HG02678 (cell line): Measurements from ENCODE around the gene USP24.

Experiments
- ATAC-seq: cut with Tn5 transposase; IDR thresholded peaks from one replicate; pipeline ENCODE4 v1.9.1; 2021; ENCODE audit warnings: mild to moderate bottlenecking, moderate library complexity; ENCODE audit not compliant: unreplicated experiment

The USP24 gene

DNA sequence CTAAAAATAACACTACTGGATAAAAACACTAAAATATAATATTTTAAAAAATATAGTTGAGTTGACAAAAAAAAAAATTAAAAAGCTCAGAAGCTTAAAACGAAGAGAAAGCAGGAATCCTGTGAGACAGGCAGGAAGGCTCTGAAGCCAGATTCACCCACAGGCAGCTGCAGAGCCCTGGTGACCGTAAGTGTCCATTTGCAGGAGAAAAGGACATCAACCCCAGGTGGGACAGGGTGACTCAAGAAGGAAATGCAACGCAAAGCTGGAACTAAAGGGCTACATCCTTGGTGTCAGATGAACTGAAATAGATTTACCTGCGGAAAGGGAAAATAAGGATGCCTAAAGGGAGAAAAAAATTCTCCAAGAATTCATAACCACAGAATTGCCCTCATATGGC lies 46.8 kb downstream of the USP24 start:
- ATAC-seq: no peak

DNA sequence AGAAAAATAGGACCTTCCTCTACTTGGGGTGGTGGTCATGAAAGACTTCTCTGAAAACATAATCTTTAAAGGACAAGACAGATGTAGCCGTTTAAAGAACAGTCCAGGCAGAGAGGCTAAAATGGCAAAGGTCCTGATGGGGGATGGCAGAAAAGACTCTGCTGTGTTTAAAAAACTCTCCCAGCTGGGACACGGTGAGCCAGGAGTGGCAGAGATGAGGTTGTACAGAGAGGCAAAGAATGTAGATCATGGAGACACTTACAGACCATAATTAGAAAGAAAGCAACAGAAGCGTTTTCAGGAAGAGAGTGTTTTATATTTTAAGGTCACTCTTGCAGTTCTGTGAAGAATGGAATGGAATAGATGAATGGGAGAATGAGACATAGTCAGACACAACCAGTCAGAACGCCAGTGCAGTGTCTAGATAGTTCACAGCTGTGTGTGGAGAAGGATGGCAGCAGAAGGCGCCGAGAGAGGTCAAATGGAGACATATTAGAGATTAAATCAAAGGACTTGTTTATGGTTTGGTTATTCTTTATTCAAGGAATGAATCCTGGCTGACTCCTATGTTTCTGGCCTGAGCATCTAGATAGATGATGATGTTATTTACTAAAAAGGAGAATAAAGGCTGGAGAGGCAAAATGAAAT lies 47.8 kb downstream of the USP24 start:
- ATAC-seq: no peak

DNA sequence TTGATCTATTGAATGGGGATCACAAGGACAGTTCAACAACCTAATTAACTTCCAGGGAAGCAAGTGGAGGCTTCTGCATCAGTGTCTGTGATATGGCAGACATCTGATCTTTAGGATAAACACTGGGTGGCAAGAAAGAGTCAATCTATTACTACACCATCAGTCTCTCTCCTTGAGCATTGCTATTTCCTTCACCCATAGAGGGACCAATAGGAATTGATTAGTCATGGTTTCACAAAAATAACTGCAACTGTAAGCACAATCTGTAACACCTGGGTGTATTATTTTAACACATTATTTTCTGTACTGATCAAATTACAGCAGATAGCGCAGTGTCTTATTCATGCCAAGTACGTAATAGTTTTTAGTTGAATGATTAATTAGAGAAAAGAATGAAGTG lies 50.3 kb downstream of the USP24 start:
- ATAC-seq: no peak

DNA sequence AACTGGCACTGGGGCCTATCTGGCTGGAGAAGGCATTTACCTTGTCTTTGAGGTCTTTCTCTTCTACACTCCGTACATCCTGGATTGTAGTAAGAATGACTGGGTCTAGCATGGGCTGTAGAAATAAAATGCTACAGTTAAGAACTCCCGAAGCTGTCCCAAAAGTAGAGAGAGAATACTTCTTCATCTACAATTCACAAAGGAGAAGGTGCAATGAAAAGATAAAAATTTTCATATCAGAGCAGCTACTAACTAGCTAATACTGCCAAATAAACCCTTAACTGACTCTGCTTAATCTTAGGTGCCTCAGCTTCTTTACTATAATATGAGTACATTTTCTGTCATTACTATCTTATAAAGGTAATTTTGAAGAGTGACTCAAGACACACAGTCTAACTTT lies 55.6 kb downstream of the USP24 start:
- no peak for ATAC-seq

DNA sequence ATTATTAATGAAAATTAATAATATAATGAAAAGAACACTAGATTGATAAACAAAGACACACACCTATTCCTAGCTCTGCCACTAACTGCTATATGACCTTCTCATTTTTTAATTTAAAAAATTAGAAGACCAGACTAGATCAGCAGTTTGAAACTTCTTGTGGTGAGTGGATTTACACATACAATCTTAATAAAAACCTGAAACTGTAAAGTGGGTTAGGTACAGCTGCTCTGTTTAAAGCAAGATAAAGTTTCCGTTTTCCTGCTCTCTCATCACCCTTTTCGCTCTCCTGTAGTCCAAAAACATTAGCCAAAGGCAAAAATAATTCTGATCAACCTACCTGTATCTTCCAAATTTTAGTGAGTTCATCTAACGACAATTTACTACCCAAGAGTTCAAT lies 58.6 kb downstream of the USP24 start:
- no peak for ATAC-seq

DNA sequence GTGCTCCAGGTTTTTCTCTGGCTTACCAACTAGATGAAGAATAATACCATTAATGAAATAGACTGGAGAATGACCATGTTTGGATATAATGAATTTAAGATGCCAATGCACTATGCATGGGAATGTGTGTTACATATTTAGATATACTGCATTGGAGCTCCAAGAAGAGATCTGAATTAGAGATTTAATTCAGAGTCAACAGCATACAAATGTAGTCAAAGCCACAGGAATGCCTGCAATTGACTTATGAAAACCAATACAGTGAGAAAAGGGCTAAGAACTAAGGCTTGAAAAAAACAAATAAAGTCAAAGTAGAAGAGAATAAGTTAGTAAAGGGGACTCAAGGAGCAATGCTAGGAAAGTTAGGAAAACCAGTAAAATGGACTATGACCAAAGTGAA lies 59.1 kb downstream of the USP24 start:
- ATAC-seq: no peak

DNA sequence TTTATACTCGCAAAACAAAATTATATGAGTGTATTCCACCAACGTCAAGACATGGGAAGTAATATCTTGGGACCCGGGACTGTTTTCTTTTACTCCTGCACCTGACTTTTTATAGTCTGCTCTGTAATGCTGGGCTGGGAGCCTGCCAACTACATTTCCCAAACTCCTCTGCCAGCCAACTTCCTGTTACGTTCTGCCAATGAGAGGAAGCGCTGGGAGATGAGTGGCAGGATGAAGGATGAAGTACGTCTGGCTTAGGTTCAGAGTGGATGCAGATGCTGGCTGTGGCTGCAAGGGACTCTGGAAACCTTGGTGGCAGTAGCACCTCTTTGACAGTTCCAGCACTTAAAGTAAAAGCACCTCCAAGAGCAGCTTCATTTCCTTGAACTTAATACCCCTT lies 59.6 kb downstream of the USP24 start:
- no peak for ATAC-seq

DNA sequence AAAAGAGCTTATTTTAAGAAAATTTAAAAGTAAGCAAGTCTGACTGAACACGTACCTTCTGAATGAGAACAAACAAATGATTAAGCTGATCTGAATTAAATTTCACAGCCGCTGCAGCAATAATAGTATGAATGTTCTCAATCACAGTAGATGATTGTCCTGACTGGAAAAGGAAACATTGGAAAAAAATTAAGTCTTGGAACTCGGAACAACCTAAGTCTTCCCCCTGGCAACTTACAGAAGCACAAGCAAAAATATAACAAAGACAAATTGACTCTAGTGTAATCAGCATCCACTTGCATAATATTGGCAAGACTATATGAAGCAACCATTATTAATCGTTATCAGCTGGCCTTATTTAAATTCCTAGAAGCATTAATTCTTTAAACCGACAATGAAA lies 60.5 kb downstream of the USP24 start:
- no peak for ATAC-seq

DNA sequence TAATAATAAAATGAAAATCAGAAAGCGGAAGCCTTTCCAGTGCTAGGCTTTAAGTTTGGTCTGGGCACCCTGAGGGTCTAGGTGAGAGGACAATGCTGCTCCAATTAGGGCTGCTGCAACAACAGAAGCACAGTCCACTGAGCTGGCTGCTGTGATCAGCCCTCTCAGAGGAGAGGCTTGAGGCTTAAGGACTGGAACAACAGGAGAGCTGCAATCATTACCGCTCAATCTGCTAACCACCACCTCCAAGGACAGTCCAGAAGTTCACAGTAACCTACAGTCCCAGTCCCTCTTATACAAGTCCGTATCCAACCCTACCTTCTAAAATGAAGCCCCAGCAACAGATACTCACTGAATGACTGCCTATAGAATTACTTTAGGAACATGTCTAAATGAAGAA lies 62.1 kb downstream of the USP24 start:
- no peak for ATAC-seq

DNA sequence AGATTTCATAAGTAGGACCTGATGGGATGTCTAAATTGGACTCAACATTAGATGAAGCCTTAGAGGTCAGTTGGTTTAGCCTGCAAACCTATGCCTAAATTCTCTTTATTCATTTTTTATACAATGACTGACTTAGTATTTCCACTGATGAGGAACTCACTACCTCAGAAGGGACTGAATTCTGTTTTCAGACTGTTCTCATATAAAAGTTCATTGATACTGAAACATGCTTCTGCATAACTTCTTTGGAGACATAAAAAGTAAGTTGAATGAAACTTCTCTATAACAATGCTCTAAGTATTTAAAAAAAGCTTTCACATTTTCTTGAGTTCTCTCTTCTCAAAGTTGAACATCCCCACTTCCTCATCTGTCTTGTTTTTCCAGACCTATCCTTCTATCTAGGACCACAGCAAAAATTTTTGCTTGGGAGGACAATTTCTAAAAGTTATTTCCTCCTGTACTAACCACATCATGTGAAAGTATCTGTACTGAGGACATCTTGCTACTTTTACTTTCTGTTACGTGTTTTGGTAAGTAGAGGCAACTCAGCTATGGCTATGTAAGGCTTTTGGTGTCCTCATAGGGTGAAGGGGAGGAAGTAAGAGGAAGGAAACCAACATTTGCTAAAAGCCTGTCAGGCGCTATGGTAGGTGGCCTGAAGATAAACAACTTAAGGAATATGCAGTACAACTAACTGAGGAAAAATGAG lies 64.1 kb downstream of the USP24 start:
- ATAC-seq: peak; percentile 79

DNA sequence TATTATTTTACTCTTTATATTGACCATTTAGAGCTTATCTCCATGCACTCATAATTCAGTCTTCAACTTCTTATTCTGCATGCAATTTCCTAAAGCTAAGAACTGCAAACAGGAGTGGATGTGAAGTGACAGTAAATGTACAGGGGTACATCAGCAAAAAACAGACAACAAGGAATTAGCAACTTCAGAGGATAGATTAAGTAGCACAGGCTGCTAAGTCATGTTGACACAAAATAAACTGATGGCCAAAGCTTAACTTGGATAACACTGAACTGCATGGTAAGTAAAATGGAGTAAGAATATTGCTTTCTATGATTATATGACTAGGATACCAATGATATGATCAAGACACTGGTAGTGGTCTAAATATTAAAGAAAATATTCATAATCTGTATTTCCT lies 66.5 kb downstream of the USP24 start:
- no peak for ATAC-seq

DNA sequence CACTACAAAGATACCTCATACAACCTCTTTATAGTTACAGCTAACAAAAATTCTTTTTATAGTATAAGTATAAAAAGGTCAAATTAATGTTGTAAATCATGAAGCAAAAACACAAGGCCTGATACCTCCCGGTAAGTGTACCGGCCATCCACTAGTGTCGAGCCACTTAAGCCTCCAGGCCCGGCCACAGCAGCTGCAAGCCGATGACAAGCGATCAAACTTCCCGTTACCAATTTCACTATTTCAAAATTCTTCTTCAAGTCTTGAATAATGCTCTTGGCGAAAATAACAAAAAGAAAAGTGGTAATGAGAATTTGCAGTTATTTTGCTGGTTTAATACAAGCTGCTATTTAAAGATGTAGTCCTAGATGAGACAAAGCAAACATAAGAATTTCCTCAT lies 67.6 kb downstream of the USP24 start:
- no peak for ATAC-seq

DNA sequence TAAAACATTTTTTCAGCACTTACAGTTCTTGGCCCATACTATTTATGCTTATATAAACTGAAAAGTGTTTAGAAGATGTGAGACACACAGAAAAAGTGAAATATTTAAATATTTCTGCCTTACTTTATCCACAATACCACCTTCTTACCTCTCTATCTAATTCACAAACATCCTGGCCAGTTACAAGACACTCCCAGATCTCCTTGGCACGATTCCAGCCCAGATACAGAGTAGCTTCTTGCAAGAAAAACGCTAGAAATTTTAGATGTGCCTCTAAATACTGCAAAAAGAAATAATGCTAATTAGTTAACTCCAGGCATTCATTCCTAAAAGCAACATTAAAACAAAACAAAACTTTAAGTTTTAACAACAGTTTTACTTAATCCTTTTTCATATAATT lies 68.4 kb downstream of the USP24 start:
- no peak for ATAC-seq

DNA sequence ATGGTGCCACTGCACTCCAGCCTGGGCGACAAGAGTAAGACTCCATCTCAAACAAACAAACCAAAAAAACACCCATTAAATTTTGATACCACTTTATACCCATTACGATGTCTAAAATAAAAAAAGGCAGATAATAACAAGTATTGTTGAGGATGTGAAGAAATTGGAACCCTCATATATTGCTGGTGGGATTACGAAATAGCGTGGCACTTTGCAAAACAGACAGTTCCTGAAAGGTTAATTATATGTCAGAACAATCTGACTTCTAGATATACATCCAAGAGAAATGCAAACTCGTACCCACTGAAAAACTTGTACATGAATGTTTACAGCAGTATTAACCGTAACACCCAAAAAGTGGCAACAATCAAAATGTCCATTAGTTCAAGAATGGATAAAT lies 70.3 kb downstream of the USP24 start:
- no peak for ATAC-seq

DNA sequence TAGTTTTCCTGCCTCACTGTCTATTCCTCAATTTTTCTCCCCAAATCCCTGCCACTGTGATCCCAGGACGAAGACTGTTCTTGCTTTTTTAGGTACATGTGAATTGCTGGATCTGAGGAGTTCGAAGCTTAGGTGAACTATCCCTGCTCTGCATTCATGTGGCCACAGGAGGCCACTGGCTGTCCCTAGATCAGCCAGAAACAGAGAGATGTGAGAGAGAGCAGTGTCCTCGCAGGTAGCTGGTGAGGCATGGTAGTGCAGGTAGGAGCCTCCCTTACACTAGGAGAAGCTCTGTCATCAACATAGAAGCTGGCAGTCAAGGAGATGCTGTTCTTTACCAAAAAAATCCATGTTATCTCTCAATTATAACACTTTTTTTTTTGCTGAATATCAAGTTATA lies 71.5 kb downstream of the USP24 start:
- no peak for ATAC-seq

DNA sequence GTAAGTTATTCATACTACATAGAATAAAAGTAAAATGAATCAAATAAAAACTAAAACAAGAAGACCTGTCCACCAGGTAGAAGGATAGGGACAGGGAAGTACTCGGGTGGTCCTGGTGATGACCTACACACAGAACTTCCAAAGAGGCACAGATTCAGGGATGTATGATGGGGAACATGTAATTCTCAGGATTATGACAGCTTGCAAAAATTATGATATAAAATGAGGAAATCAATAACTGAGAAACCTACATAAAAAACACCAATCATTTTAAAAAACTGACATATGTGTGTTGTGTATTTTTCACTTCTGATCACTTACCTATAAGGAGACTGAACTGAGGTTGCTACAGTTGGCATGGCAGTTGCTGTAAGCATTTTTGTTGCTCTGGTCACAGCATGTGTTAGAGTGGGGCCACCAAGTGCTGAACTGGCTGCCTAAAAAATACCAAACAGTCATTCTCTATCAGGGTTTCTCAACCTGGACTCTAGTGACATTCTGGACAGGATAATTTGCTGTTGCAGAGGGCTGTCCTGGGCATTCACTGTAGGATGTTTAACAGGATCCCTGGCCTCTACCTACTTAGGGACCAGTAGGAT lies 73.8 kb downstream of the USP24 start:
- no peak for ATAC-seq

DNA sequence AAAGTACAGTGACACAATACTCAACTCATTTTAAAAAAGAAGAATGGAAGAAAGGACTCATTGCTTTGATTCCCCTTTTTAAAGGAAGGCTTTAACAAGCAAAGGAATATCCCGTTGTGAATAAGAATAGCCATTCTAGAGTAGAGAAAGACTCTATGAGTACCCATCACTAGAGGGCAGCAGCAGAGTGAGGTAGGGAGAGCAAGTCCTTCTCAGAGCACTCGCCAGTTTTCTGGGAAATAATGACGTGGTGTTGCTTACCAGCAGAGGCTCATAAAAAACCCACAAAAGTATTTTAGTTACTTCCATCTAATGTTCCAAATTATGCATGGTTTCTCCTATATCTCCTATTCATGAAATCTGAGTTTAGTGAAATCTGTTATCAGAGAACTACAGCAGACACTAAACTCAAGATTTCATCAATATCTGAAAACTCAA lies 74.6 kb downstream of the USP24 start:
- ATAC-seq: peak; percentile 90

DNA sequence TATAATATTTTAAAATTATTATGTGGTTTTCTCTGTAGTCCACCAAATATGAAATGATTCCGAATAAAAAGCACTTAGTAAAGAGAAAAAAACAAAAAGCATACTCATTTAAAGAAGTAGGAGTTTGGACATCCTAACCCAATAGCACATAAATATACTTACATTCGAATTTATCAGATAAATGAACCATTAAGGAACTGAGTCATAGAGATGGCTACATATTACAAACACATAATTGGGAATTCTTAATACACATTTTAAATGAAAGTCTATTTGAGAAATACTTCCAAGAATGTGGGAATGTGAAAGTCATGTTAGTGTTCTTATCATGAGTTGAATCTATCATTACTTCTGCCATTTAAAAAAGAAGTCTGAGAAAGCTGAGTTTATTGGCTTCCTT lies 75.0 kb downstream of the USP24 start:
- ATAC-seq: no peak

DNA sequence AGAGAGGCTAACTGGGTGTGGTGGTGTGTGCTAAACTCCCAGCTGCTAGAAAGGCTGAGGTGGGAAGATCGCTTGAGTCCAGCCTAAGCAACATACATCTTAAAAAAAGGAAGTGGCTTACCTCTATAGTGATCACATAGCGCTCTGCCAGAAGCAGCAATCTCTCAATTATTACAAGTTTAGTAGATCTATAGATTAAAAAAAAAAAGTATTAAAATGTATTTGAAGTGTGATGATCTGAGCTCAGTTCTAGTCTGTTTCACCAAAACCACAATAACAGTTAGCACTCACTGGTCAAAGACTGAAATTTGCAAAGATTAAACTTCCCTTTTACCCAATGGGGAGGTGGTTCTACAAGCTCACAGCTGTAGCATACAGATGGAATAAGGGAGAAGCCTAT lies 76.3 kb downstream of the USP24 start:
- no peak for ATAC-seq

DNA sequence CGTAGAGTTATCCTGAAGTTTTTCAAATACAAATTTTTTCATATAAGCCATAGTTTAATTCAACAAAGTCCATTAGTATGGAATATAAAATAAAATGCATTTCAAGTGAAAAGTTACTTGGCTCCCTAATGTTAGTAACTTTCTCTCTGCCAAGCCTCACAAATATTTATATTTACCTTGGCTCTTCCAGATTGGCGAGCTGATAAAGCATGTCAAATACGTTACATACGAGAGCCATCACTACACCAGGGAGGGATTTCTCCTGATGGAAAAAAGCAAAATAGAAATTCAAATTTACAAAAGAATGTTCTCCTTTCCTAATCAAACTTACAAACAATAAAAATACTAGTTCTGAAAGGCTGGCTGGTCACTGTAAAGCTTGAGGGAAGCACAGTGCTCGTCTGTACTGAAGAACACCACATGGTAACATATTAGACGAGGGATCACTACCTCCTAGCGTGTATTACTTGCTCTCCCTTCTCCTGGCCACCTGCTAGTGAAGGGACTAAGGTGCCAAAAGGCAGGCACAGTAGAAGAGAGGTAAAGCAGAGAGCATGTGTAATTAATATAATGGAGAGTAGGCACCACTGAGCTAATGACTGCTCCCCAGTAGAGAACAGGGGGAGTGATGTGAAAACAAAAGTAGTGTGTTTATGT lies 80.9 kb downstream of the USP24 start:
- ATAC-seq: no peak

DNA sequence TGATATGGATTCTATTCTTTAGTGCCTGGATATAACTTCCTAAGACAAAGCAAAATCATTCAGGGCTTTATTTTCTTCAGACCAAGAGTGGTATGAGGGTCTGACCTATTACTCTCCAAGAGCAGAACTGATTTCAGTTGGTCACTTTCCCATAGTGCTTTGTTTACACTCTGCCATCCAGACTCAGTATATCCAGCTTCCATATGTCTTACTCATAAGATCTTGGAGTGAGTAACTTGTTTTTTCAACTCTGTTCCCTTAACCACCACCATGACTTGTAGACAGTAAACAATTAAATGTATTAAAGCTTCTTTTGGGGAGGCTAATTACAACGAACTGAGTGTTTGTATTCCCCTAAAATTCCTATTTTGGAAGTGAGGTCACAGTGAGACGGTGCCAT lies 83.4 kb downstream of the USP24 start:
- no peak for ATAC-seq

DNA sequence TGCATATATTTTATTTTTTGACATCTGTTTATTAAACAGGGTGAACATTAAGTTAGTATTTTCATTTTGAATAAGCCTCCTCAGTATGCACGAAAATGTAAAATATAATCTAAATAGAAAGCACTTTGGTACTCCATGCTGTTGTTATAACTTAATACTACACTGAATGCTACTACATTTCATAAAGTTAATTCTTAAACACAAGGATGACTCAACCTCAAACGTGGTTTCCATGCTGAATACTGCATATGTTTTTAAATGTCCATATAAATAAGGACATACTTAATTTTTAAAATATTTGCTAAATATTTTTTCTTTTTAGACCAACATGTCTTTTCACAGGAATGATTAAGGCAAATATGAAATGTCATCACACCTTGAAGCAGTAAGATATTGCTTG lies 83.9 kb downstream of the USP24 start:
- no peak for ATAC-seq
